SK-N-SH (cell line): ENCODE data around the gene MXD3. TPM values are rescaled to one million over a fixed set of nuclear protein-coding genes. Genes with fewer than 3 reads are reported as not detected.
A peak's percentile ranks its signal among the peaks of the same experiment; 100 is the strongest.

ENCODE experiments used
- CTCF ChIA-PET: fragments of 300-600, 350-600 bp; formaldehyde crosslinking; extraction: SDS; loops from one replicate; lab custom pipeline; 2021; lab: Yijun Ruan, JAX
- POLR2A ChIA-PET: fragments of 350-600 bp; sonication (Branson Sonifier 250); formaldehyde crosslinking; extraction: SDS; loops from one replicate; lab custom pipeline; 2020; ENCODE audit warnings: antibody characterized with exemption, inconsistent platforms; lab: Yijun Ruan, JAX
- DNase-seq: peaks from one replicate; pipeline ENCODE4 v3.0.0; 2012
- H2AFZ ChIP-seq: fragments of 200-600 bp; sonication (generic); 2 replicates; pipeline ENCODE4 v1.8.1; 2016; ENCODE audit warnings: antibody characterized with exemption, mild to moderate bottlenecking, low read depth
- H3F3A ChIP-seq: fragments of 200-600 bp; sonication (generic); replicated peaks from 2 replicates; pipeline ENCODE3; 2016; ENCODE audit warnings: antibody characterized with exemption, mild to moderate bottlenecking; ENCODE audit not compliant: insufficient read depth
- H3K27ac ChIP-seq, 2 experiments: fragments of 200-500 bp in 1 of 2; fragments of 200-600 bp in 1 of 2; sonication (Bioruptor generic) in 1 of 2; sonication (generic), shearing (Covaris generic) in 1 of 2; 2 replicates each; pipeline versions ENCODE4 v1.5.1 to v1.6.1; 2014 to 2016; ENCODE audit warnings: low read depth in 2 of 2, inconsistent platforms in 1 of 2, low read length in 1 of 2, mild to moderate bottlenecking in 1 of 2, mixed read lengths in 1 of 2
- H3K27me3 ChIP-seq: fragments of 200-600 bp; sonication (generic), shearing (Covaris generic); 2 replicates; pipeline ENCODE4 v1.6.1; 2016; ENCODE audit warnings: mixed run types; ENCODE audit not compliant: insufficient read depth
- H3K36me3 ChIP-seq, 2 experiments: fragments of 200-500 bp in 1 of 2; fragments of 200-600 bp in 1 of 2; sonication (Bioruptor generic) in 1 of 2; sonication (generic) in 1 of 2; replicated peaks in 1 of 2; 2 replicates each; pipeline versions ENCODE3 to v1.5.1; 2014 to 2016; ENCODE audit warnings: low read length in 1 of 2, mild to moderate bottlenecking in 1 of 2; ENCODE audit not compliant: insufficient read depth in 2 of 2, control insufficient read depth in 1 of 2
- H3K4me1 ChIP-seq, 2 experiments: fragments of 200-500 bp in 1 of 2; fragments of 200-600 bp in 1 of 2; sonication (Bioruptor generic) in 1 of 2; sonication (generic), shearing (Covaris generic) in 1 of 2; 2 replicates each; pipeline versions ENCODE4 v1.5.1 to v1.6.1; 2014 to 2016; ENCODE audit warnings: low read depth in 1 of 2, low read length in 1 of 2, mixed run types in 1 of 2; ENCODE audit not compliant: insufficient read depth in 2 of 2, control insufficient read depth in 1 of 2
- H3K4me2 ChIP-seq: fragments of 200-600 bp; sonication (generic), shearing (Covaris generic); 2 replicates; pipeline ENCODE4 v1.6.1; 2017; ENCODE audit warnings: mixed run types
- H3K4me3 ChIP-seq, 2 experiments: fragments of 200-500 bp in 1 of 2; fragments of 200-600 bp in 1 of 2; sonication (Bioruptor generic) in 1 of 2; sonication (generic), shearing (Covaris generic) in 1 of 2; 2 replicates each; pipeline versions ENCODE4 v1.5.1 to v1.8.1; 2014 to 2016; ENCODE audit warnings: low read depth in 2 of 2, inconsistent platforms in 1 of 2, low read length in 1 of 2, mild to moderate bottlenecking in 1 of 2, mixed read lengths in 1 of 2, moderate library complexity in 1 of 2
- H3K79me2 ChIP-seq: fragments of 200-600 bp; sonication (generic); 2 replicates; pipeline ENCODE4 v1.8.1; 2017; ENCODE audit warnings: mild to moderate bottlenecking; ENCODE audit not compliant: insufficient read depth
- H3K9ac ChIP-seq: fragments of 200-600 bp; sonication (generic); 2 replicates; pipeline ENCODE4 v1.6.1; 2017; ENCODE audit warnings: mixed run types
- H3K9me2 ChIP-seq: fragments of 200-600 bp; sonication (generic); 2 replicates; pipeline ENCODE4 v1.6.1; 2017; ENCODE audit warnings: mixed run types
- H3K9me3 ChIP-seq: fragments of 200-600 bp; sonication (generic); 2 replicates; pipeline ENCODE4 v1.6.1; 2017; ENCODE audit warnings: mixed run types, mild to moderate bottlenecking, moderate library complexity
- H4K20me1 ChIP-seq: fragments of 200-600 bp; sonication (generic); 2 replicates; pipeline ENCODE4 v1.6.1; 2017; ENCODE audit warnings: mild to moderate bottlenecking, mixed run types; ENCODE audit not compliant: insufficient read depth
- ELF1 ChIP-seq: IDR thresholded peaks from 2 replicates; pipeline ENCODE4 v1.4.0; 2012
- EP300 ChIP-seq, 2 experiments: IDR thresholded peaks; 2 replicates each; pipeline versions ENCODE4 v1.4.0 to v1.6.1; 2012; ENCODE audit warnings: borderline replicate concordance in 1 of 2, low read depth in 1 of 2, low read length in 1 of 2
- FOSL2 ChIP-seq: IDR thresholded peaks from 2 replicates; pipeline ENCODE4 v1.4.0; 2012; ENCODE audit warnings: low read depth, mild to moderate bottlenecking, moderate library complexity, borderline replicate concordance
- GATA2 ChIP-seq: sonication (generic); formaldehyde crosslinking; IDR thresholded peaks from 2 replicates; pipeline ENCODE4 v1.5.0; 2020; ENCODE audit warnings: mild to moderate bottlenecking, missing genetic modification reagents
- IRF3 ChIP-seq: fragments of 150-350 bp; IDR thresholded peaks from 2 replicates; pipeline ENCODE4 v1.6.1; 2016; ENCODE audit warnings: mild to moderate bottlenecking, low read depth, low read length
- JUND ChIP-seq: IDR thresholded peaks from 2 replicates; pipeline ENCODE4 v1.4.0; 2012
- MEF2A ChIP-seq: IDR thresholded peaks from 2 replicates; pipeline ENCODE4 v1.4.0; 2012; ENCODE audit warnings: low read depth, borderline replicate concordance
- MXI1 ChIP-seq: IDR thresholded peaks from 2 replicates; pipeline ENCODE4 v1.6.1; 2012; ENCODE audit warnings: mild to moderate bottlenecking, low read depth, low read length, improper control_type of control experiment
- POLR2AphosphoS5 ChIP-seq: IDR thresholded peaks from 2 replicates; pipeline ENCODE4 v1.6.1; 2012; ENCODE audit warnings: low read depth, low read length
- RAD21 ChIP-seq: IDR thresholded peaks from 2 replicates; pipeline ENCODE4 v1.6.1; 2012; ENCODE audit warnings: mild to moderate bottlenecking, low read length
- RCOR1 ChIP-seq: fragments of 150-350 bp; IDR thresholded peaks from 2 replicates; pipeline ENCODE4 v1.6.1; 2017; ENCODE audit warnings: antibody characterized with exemption, low read length
- REST ChIP-seq: IDR thresholded peaks from 2 replicates; pipeline ENCODE4 v1.6.1; 2012; ENCODE audit warnings: mild to moderate bottlenecking, low read depth, low read length, moderate library complexity
- RFX5 ChIP-seq: IDR thresholded peaks from 2 replicates; pipeline ENCODE4 v1.6.1; 2012; ENCODE audit warnings: mild to moderate bottlenecking, improper control_type of control experiment, low read length
- SIN3A ChIP-seq: IDR thresholded peaks from 2 replicates; pipeline ENCODE4 v1.6.1; 2012; ENCODE audit warnings: low read depth, mild to moderate bottlenecking, low read length, moderate library complexity, borderline replicate concordance
- SMC3 ChIP-seq: IDR thresholded peaks from 2 replicates; pipeline ENCODE4 v1.6.1; 2012; ENCODE audit warnings: low read depth, low read length, improper control_type of control experiment
- TEAD4 ChIP-seq: IDR thresholded peaks from 2 replicates; pipeline ENCODE4 v1.4.0; 2012; ENCODE audit warnings: mild to moderate bottlenecking, borderline replicate concordance; ENCODE audit not compliant: insufficient read depth
- YY1 ChIP-seq: IDR thresholded peaks from 2 replicates; pipeline ENCODE4 v1.4.0; 2012; ENCODE audit warnings: low read depth, mild to moderate bottlenecking
- whole genome bisulfite sequencing: methylation state at CpG from one replicate; pipeline ENCODE4 v1.1.6; 2017; ENCODE audit warnings: low lambda C conversion rate; 5-methylcytosine and 5-hydroxymethylcytosine counted together
- polyA plus RNA-seq, 3 experiments: library from polyadenylated mRNA; depleted of rRNA; stranded (reverse); fragments of >200 nt; gene quantifications; 2 replicates each; pipeline ENCODE4 v1.2.3, GENCODE V29; 2012
- TF ChIP-seq, protein P1 (sequence below): fragments of 150-350 bp; IDR thresholded peaks from 2 replicates; pipeline ENCODE4 v1.6.1; 2017; ENCODE audit warnings: antibody characterized with exemption, low read length, low read depth, borderline replicate concordance
- TF ChIP-seq, protein P2 (sequence below): IDR thresholded peaks from 2 replicates; pipeline ENCODE4 v1.4.0; 2012; ENCODE audit warnings: low read depth

Gene MXD3
- polyA plus RNA-seq, 1 of the 3 experiments (the other 2 are of a cell fraction) = 22.6 TPM

GRCh38 chr5:177353093-177353492, 41.4 kb upstream of the MXD3 start:
- WGBS = 76% methylated on average over 5 of the region's 5 CpGs
- Histone ChIP-seq H3K36me3 (peaks cover 4 to 8% of the 10 kb centered on the region in 2 experiments), H3K9me2 (no peaks in the 10 kb centered on the region), H3K27me3 (no peaks in the 10 kb centered on the region), H3K79me2 (peaks cover 34% of the 10 kb centered on the region)
- DNase-seq = no peak
- CTCF ChIA-PET = interaction anchor here (1.5 to 1.6 kb wide), 2 partner anchors 9 to 11 kb away, joined by 4 to 6 read pairs; no protein-coding TSS in a partner anchor
- TF ChIP-seq GATA2 (no peak), ELF1 (no peak), RCOR1 (no peak), RFX5 (no peak), MXI1 (no peak)
- TF ChIP-seq, all 33 proteins: peak for 0
- Histone ChIP-seq H3K4me1 (peaks cover 5 to 27% of the 10 kb centered on the region in 2 experiments; a peak in 3 of 4 replicates), H4K20me1 (no peaks in the 10 kb centered on the region), H3K9ac (no peak overlapping the region), H3K4me2 (no peak overlapping the region), H3K27ac (no peak overlapping the region), H3K9me3 (no peaks in the 10 kb centered on the region), H3K4me3 (no peak overlapping the region), H3F3A (no peaks in the 10 kb centered on the region), H2AFZ (no peak overlapping the region)
- POLR2A ChIA-PET = interaction anchor here (1.8 kb wide), 1 partner anchor 8 kb away, joined by 8 read pairs; no protein-coding TSS in a partner anchor

- CTCF ChIA-PET = interaction anchor here (0.6 to 3.0 kb wide), 15 partner anchors 9 to 1459 kb away, joined by 3 to 10 read pairs (median 4); no protein-coding TSS in a partner anchor
- WGBS = 5% methylated on average over 47 of the region's 55 CpGs
- Histone ChIP-seq H3F3A (no peaks in the 10 kb centered on the region), H3K4me2 (peak within 1 kb of the TSS; percentile 92), H3K4me3 (peak within 1 kb of the TSS; percentile 96 to 100), H3K79me2 (peaks cover 48% of the 10 kb centered on the region), H3K9me3 (no peaks in the 10 kb centered on the region), H3K27me3 (no peaks in the 10 kb centered on the region), H3K36me3 (peaks cover 16% of the 10 kb centered on the region in 2 experiments), H3K9me2 (no peaks in the 10 kb centered on the region), H3K27ac (peak within 1 kb of the TSS; percentile 98), H2AFZ (peak within 1 kb of the TSS; percentile 96), H3K9ac (peak within 1 kb of the TSS; percentile 97), H3K4me1 (peaks cover 5 to 23% of the 10 kb centered on the region in 2 experiments; a peak in 3 of 4 replicates), H4K20me1 (peaks cover 5% of the 10 kb centered on the region; the same call in 1 of the 2 replicates)
- peak; percentile 95 for DNase-seq
- POLR2A ChIA-PET = interaction anchor here (0.5 to 2.4 kb wide), 7 partner anchors 9 to 705 kb away, joined by 3 to 18 read pairs (median 5); partner anchors contain the start of genes PRELID1, RAB24 and TSPAN17
- TF ChIP-seq REST (0 out of 2 replicates have a peak, but pooled peaks have one; percentile 25), SMC3 (no peak), POLR2AphosphoS5 (peak; percentile 81), IRF3 (peak; percentile 68), YY1 (peak; percentile 96), TEAD4 (no peak), RAD21 (no peak), MXI1 (peak; percentile 70; the same call in 1 of the 2 replicates), MEF2A (no peak), SIN3A (peak; percentile 46; the same call in 1 of the 2 replicates), RFX5 (no peak), EP300 (IDR thresholded peaks at IDR 0.05; ENCODE audit: borderline replicate concordance in 1 of 2, low read depth in 1 of 2, low read length in 1 of 2) (no peak), JUND (no peak), ELF1 (peak; percentile 99), FOSL2 (no peak)
- TF ChIP-seq, protein P1, sequence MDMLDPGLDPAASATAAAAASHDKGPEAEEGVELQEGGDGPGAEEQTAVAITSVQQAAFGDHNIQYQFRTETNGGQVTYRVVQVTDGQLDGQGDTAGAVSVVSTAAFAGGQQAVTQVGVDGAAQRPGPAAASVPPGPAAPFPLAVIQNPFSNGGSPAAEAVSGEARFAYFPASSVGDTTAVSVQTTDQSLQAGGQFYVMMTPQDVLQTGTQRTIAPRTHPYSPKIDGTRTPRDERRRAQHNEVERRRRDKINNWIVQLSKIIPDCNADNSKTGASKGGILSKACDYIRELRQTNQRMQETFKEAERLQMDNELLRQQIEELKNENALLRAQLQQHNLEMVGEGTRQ = no peak
- TF ChIP-seq, protein P2, sequence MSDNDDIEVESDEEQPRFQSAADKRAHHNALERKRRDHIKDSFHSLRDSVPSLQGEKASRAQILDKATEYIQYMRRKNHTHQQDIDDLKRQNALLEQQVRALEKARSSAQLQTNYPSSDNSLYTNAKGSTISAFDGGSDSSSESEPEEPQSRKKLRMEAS = peak; percentile 65
Observed at GRCh38 chr5:177351392-177352329, 40.0 kb upstream of the MXD3 start, which contains the start of gene LMAN2. Gene LMAN2 (minus strand): TSS chr5:177351668. CDS start chr5:177351647, 21 bp downstream.
